ENCODE results near the gene PCDH9. TPM values are rescaled to one million over a fixed set of nuclear protein-coding genes. Genes with fewer than 3 reads are reported as not detected.
A peak's percentile ranks its signal among the peaks of the same experiment; 100 is the strongest.

The PCDH9 gene
- total RNA-seq, 1 donor from 2014 or later, result 0.26 TPM

DNA sequence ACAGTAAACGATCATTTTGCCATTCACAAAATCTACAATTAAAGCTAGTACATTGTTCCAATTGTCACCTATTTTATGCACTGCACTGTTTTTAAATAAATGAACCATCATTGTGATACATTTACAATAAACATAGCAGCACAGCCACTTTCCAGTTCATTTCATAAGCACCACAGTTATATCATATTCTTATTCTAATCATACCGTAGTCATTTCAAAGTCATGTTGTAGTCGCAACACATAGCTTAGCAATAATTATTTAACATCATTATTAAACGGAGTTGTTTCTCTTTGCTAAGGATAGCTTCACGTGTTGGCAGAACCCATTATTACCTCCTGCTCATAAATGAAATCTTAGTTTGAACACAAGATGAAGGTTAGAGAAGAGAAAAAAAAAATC lies 2.2 kb upstream of the PCDH9 start:
- H3K27me3 ChIP-seq (ENCODE audit: control insufficient read depth, insufficient read depth, low read length), result no peaks in the 10 kb centered on the region
- FAIRE-seq (no peak), DNase-seq (ENCODE audit: low read depth) (no peak)
- H3K36me3 ChIP-seq (ENCODE audit: control insufficient read depth, insufficient read depth, low read length), result no peaks in the 10 kb centered on the region
- TF ChIP-seq, protein P1, sequence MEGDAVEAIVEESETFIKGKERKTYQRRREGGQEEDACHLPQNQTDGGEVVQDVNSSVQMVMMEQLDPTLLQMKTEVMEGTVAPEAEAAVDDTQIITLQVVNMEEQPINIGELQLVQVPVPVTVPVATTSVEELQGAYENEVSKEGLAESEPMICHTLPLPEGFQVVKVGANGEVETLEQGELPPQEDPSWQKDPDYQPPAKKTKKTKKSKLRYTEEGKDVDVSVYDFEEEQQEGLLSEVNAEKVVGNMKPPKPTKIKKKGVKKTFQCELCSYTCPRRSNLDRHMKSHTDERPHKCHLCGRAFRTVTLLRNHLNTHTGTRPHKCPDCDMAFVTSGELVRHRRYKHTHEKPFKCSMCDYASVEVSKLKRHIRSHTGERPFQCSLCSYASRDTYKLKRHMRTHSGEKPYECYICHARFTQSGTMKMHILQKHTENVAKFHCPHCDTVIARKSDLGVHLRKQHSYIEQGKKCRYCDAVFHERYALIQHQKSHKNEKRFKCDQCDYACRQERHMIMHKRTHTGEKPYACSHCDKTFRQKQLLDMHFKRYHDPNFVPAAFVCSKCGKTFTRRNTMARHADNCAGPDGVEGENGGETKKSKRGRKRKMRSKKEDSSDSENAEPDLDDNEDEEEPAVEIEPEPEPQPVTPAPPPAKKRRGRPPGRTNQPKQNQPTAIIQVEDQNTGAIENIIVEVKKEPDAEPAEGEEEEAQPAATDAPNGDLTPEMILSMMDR (IDR thresholded peaks at IDR 0.05; ENCODE audit: insufficient read depth, low read length, severe bottlenecking), result no peak
- no peak overlapping the region for H3K4me3 ChIP-seq (ENCODE audit: low read depth, low read length)

DNA sequence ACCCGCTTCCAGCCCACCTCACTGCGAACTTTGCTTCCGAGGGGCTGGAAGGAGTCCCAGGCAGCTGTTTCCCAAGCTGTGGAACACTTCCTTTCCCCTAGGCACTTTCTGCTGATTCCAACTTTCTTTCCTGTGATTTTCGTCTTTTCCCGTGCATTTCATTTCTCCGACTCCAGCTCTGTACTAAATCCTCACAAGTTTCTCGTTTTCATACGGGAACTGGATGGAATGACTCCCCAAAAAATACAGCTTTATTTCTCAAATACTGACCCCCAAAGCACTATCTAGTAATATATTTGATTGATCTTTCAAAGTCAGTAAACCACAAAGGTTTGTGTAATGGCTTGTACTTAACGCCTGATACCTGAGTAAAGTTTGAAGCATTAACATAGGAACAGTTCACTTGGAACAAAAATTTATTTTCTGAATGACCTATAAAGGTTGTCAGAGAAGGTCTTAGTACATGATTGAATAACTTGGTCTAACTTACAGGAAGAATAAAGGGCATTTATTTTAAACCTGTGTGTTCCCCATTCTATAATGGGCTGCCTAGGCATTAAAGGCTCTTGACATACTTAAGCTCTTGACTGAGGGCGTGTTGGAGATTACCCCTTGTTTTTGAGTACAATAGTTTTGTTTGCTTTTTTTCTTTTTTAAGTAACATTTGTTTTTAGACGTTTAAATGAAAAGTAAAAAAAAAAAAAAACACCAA lies 1.3 kb upstream of the PCDH9 start:
- Histone ChIP-seq H3K27me3 (ENCODE audit: control insufficient read depth, insufficient read depth, low read length) (no peaks in the 10 kb centered on the region), H3K36me3 (ENCODE audit: control insufficient read depth, insufficient read depth, low read length) (no peaks in the 10 kb centered on the region), H3K4me3 (ENCODE audit: low read depth, low read length) (peak overlapping the region; percentile 68)
- FAIRE-seq (no peak), DNase-seq (ENCODE audit: low read depth) (no peak)
- TF ChIP-seq, protein P1 (IDR thresholded peaks at IDR 0.05; ENCODE audit: insufficient read depth, low read length, severe bottlenecking), result no peak

DNA sequence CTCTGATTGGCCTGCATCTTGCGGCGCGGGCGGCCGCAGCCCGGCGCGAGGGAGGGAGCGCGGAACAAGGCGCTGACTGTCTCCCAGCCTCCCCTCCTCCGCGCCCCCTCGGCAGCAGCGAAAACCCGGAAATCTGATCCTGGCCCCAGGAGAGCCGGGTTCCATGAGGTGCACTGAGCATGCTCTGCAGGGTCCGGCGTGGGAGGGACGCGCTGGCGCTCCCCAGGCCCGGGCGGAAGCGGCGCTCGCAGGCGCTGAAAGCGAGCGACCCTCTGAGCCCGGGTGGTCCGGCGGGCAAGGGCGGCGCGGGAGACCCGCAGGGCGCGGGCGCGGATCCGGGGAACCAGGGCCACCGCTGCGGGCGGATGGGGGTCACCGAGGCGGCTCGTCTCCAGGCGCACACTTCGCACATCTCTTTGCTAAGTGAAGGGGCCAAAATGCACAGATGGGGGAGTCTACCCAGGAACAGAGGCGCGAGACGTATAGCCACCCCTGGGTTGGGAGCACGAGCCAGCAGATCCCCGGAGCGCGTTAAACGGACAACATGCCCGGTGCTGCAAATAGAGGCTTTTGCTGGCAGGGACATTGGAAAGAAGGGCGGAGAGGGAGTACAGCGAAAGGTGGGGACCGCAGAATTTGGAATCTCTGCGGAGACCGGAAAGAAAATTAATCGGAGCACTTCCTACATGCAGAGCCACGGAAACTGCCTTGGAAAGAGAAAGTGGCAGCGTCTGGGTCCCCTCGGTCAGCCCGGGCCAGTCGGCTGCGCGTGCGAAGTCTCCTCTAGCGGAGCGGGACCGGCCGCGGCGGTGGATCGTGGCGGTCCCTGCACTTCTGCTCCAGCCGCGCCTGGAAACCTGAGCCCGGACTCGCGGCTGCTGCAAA lies 510 bp upstream of the PCDH9 start:
- peak overlapping the region; percentile 68 for H3K4me3 ChIP-seq (ENCODE audit: low read depth, low read length)
- peak; percentile 81 for DNase-seq (ENCODE audit: low read depth)
- FAIRE-seq, result no peak
- TF ChIP-seq, protein P1 (IDR thresholded peaks at IDR 0.05; ENCODE audit: insufficient read depth, low read length, severe bottlenecking), result no peak
- no peaks in the 10 kb centered on the region for H3K36me3 ChIP-seq (ENCODE audit: control insufficient read depth, insufficient read depth, low read length)
- no peaks in the 10 kb centered on the region for H3K27me3 ChIP-seq (ENCODE audit: control insufficient read depth, insufficient read depth, low read length)

DNA sequence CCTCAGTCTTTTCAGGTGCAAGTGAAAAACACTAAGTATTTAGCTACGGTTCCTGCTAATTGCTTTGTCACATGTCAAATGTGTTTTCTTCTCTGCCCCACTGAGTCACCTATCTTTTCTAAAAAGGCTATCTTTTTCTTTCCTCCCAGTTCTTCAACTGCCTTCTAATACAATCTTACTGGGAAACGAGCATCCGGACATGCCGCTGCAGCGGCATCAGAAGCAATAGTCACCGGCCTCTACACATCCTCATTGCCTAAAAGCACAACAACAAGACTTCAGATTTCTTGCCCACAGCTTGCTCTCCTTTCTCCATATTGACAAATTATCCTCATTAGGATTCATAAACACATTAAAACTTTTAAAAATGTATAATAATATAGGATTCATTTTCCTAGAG lies 1.2 kb downstream of the PCDH9 start:
- FAIRE-seq, result no peak
- H3K4me3 ChIP-seq (ENCODE audit: low read depth, low read length), result no peak overlapping the region
- TF ChIP-seq, protein P1 (IDR thresholded peaks at IDR 0.05; ENCODE audit: insufficient read depth, low read length, severe bottlenecking), result no peak

DNA sequence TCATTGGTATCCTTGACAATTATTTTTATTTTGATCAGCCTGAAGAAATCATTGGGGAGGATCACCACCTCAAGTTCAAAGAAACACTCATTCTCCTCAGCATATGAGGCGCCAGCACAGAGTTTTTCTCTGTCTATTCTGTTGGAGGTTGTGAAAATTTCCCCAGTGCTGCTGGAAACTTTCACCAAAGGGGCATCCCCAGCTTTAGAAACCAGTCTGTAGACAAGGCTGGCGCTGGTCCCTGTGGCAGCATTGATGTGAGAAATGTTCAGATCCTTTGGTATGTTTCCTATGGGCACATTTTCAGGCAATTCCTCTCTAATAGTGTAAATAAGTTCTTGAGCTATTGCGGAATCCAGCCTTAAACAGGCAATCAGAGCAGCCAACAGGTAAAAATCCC lies 2.1 kb downstream of the PCDH9 start:
- TF ChIP-seq, protein P1 (IDR thresholded peaks at IDR 0.05; ENCODE audit: insufficient read depth, low read length, severe bottlenecking), result no peak
- Histone ChIP-seq H3K27me3 (ENCODE audit: control insufficient read depth, insufficient read depth, low read length) (no peaks in the 10 kb centered on the region), H3K36me3 (ENCODE audit: control insufficient read depth, insufficient read depth, low read length) (no peaks in the 10 kb centered on the region), H3K4me3 (ENCODE audit: low read depth, low read length) (no peak overlapping the region)
- no peak for FAIRE-seq
- no peak for DNase-seq (ENCODE audit: low read depth)

More for the DNA sequence above, 1.2 kb downstream of the PCDH9 start:
- Histone ChIP-seq H3K27me3 (ENCODE audit: control insufficient read depth, insufficient read depth, low read length) (no peaks in the 10 kb centered on the region), H3K36me3 (ENCODE audit: control insufficient read depth, insufficient read depth, low read length) (no peaks in the 10 kb centered on the region)
- DNase-seq (ENCODE audit: low read depth), result no peak

All from bronchial epithelial cell (primary cell).